Measurements from ENCODE around the gene WNT4.

- TF ChIP-seq CTCF (IDR thresholded peaks at IDR 0.05) (no peak), POLR2A (IDR thresholded peaks at IDR 0.05) (no peak)
These were observed 41.7 kb downstream of the WNT4 start for GRCh38 chr1:22101199-22101598.

Data from Peyer's patch (tissue), 4 donors.